Lower leg skin (tissue), 4 donors: ENCODE measurements around the gene SPIRE1. TPM values are rescaled to one million over a fixed set of nuclear protein-coding genes. Genes with fewer than 3 reads are reported as not detected.
"Not testable (repeated sequence)": the region's sequence is repeated elsewhere in the genome, so short reads cannot be mapped to it uniquely, and the experiment has no call there.

Experiments
- DNase-seq, 2 donors: peaks; one replicate each; pipeline ENCODE4 v3.0.0-alpha.2; 2019; ENCODE audit warnings: low spot score in 2 of 2
- H3K4me3 ChIP-seq: fragments of 200-600 bp; sonication (generic); 2 replicates; pipeline ENCODE4 v1.5.1; 2017; ENCODE audit warnings: mild to moderate bottlenecking, low read depth; ENCODE audit not compliant: poor library complexity, severe bottlenecking
- POLR2A ChIP-seq, 2 donors: fragments of 450-650 bp; IDR thresholded peaks; one replicate each; pipeline ENCODE4 v1.6.1; 2016 to 2017; ENCODE audit warnings: antibody characterized with exemption in 2 of 2, mild to moderate bottlenecking in 1 of 2, moderate library complexity in 1 of 2
- WGBS, 2 donors: methylation state at CpG; one replicate each; pipeline ENCODE4 v1.1.5; 2018; 5-methylcytosine and 5-hydroxymethylcytosine counted together
- intact Hi-C: fragments of 100-400 bp; cut with DNase I; formaldehyde crosslinking; loops from one replicate; pipeline ENCODE4 v1.15.0; 2023; ENCODE audit warnings: low total_unique reads
- total RNA-seq, 4 donors: library from RNA; depleted of rRNA; stranded (reverse); fragments of >200 nt; gene quantifications; one replicate each; pipeline ENCODE4 v1.1.0, GENCODE V29; 2016
- TF ChIP-seq, protein P1 (sequence below), 3 donors: fragments of 450-650 bp; IDR thresholded peaks; one replicate each; pipeline ENCODE4 v1.5.1; 2016; ENCODE audit warnings: antibody characterized with exemption in 3 of 3, mild to moderate bottlenecking in 3 of 3, moderate library complexity in 2 of 3

SPIRE1 gene
- total RNA-seq, 4 donors from 2014 or later = 22.5 to 56.5 (median 38.3) TPM

DNA sequence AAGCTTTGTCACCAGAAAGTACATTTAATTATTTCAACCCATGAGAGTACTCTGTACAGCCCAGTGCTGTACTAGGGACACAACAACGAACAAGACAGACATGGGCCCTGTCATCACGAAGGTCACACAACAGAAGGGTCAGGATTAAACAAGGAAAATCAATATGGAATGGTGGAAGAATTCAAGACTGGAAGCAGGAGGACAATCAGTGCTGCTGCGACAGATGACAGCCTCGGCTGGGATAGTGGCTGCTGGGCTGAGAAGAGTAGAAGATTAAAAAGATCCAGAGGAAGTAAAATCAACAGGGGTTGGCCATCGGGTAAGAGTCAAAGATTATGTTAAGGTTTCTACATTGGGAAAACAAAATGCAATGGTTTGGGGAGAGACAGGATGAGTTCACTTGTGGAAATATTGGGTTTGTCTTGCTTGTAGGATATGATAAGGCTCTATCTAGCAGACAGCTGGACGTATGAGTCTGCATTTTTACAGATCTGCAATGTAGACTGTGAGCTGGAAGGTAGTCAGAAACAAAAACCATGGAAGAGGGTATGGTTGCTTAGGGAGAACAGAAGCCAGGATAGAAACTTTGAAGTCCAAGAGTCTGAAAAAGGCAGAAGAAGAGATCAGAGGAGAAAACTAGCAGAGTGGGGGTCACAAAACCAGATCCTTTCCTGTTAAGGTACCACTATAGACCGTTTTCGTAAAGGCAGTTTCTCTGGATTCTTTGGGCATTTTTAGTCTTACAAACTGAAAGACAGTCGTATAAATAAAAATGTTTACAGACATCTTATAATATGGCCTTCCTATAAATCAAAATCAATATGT, 166.1 kb downstream of the SPIRE1 start:
- DNase-seq = no peak
- intact Hi-C loops = no loop called here
- TF ChIP-seq, protein P1, sequence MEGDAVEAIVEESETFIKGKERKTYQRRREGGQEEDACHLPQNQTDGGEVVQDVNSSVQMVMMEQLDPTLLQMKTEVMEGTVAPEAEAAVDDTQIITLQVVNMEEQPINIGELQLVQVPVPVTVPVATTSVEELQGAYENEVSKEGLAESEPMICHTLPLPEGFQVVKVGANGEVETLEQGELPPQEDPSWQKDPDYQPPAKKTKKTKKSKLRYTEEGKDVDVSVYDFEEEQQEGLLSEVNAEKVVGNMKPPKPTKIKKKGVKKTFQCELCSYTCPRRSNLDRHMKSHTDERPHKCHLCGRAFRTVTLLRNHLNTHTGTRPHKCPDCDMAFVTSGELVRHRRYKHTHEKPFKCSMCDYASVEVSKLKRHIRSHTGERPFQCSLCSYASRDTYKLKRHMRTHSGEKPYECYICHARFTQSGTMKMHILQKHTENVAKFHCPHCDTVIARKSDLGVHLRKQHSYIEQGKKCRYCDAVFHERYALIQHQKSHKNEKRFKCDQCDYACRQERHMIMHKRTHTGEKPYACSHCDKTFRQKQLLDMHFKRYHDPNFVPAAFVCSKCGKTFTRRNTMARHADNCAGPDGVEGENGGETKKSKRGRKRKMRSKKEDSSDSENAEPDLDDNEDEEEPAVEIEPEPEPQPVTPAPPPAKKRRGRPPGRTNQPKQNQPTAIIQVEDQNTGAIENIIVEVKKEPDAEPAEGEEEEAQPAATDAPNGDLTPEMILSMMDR (IDR thresholded peaks at IDR 0.05) = no peak
- no peak for TF ChIP-seq POLR2A (IDR thresholded peaks at IDR 0.05)
- 93% methylated on average over 9 of the region's 9 CpGs for WGBS, 2 donors
- no peak overlapping the region for H3K4me3 ChIP-seq

DNA sequence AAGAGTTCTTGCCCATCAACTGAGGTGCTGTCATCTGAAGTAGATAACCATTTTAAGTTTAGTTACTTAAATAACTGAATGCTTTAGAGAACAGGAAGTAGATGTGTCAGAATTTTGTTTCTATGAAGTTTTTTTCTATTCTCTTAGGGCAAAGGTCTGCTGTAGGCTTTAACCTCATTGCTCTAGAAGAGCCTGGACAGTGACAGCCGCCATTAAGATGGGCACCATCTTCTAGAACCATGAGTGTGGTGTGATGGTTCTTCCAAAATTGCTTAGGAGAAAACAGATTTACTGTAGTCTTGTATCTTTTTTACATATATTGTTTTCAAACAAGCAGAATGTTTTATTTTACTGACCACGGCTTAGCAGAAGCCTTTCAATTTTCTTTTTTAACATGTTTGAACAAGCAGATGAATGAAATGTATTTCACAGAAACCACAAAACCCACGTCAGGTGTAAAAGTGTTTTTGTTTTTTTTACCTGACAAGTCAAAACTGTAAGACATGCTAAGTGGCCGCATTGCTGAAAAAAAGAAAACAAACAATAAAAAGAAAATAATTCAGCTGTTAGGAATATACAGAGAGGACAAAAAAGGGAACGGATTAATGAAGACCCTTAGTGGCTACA, 172.3 kb downstream of the SPIRE1 start:
- DNase-seq = no peak
- TF ChIP-seq, protein P1 (IDR thresholded peaks at IDR 0.05) = no peak
- no peak for TF ChIP-seq POLR2A (IDR thresholded peaks at IDR 0.05)
- no peak overlapping the region for H3K4me3 ChIP-seq
- WGBS, 2 donors = 82 to 86% methylated on average over 5 of the region's 5 CpGs
- intact Hi-C loops = no loop called here

DNA sequence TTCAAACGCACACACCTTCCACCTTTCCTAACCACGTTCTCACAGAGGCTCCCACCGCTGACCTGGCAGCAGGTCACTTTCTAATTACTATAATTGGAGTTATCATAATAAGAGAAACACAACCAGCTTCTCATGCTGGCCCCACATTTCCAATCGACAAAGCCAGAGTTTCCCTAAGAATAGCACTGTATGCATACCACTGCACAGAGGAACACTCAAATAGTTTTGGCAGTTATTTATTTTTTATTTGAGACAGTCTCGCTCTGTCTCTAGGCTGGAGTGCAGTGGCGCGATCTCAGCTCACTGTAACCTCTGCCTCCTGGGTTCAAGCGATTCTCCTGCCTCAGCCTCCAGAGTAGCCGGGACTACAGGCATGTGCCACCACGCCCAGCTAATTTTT, 176.0 kb downstream of the SPIRE1 start:
- H3K4me3 ChIP-seq, DNase-seq, intact Hi-C loops: not testable (repeated sequence)
- 92 to 94% methylated on average over 10 of the region's 10 CpGs for WGBS, 2 donors

DNA sequence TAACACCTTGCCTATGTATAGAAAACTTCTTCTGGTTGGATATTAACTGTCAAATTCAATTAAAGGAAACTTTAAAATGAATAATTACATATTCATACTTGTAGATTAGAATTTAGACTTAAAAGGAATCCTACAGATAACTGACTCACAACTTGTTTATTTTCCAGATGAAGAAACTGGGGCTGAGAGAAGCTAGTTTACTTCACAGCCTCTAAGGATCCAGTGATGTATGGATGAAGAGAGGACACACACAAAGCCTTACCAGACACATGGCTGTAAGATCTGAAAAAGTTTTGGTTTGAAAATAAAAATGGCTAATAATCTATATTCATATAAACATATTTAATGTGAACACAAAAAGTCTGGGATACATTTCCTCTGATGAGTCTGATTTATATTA, 177.9 kb downstream of the SPIRE1 start:
- H3K4me3 ChIP-seq = no peak overlapping the region
- TF ChIP-seq POLR2A (IDR thresholded peaks at IDR 0.05) = no peak
- TF ChIP-seq, protein P1 (IDR thresholded peaks at IDR 0.05) = no peak
- intact Hi-C loops = no loop called here
- no peak for DNase-seq

DNA sequence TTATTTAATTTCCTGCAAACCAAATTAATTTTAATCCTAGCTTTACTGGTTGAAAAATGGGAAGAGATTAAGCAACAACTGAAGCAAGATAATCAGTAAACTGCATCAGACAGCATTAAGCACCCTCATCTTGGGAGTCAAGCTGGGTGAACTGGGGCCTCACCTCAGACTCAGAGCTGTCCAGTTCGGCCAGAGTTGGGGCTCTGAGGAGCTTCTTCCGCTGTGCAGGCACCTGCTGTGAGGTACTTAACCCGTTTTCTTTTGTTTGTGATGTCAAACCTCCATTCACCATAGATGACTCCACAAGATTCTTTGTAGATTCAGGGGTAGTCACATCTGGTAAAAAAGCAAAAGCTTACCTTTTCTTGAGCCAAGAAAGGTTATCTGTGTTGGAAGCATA, 178.4 kb downstream of the SPIRE1 start:
- TF ChIP-seq POLR2A (IDR thresholded peaks at IDR 0.05) = no peak
- TF ChIP-seq, protein P1 (IDR thresholded peaks at IDR 0.05) = no peak
- 92% methylated on average over 3 of the region's 3 CpGs for WGBS, 2 donors
- no peak for DNase-seq
- H3K4me3 ChIP-seq = no peak overlapping the region
- intact Hi-C loops = no loop called here

DNA sequence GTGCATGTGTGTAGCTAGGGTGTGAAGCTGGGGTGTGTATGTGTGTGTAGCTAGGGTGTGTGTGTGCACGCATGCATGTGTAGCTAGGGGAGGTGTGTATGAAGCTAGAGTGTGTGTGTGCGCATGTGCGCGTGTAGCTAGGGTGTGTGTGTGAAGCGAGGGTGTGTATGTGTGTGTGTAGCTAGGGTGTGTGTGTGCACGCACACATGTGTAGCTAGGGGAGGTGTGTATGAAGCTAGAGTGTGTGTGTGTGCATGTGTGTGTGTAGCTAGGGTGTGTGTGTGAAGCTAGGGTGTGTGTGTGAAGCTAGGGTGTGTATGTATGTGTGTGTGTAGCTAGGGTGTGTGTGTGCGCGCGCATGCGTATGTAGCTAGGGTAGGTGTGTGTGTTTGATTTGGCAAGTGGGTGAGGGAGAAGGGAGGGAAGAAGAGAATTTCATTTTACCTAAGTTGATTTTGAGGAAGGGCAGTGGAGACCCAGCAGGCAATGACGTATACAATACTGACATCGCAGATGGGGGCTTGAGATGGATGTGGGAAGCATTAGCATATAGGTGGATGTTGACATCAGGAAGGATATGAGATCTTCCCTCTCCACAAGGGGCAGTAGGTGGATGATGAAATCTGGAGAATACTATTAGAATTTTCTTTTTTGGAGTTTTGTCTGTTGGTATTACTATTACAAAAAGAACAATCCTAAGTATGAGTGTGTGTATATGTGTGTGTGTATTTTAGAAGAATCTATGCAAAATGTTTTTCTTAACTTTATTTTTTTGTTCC, 179.4 kb downstream of the SPIRE1 start:
- TF ChIP-seq POLR2A (IDR thresholded peaks at IDR 0.05) = no peak
- TF ChIP-seq, protein P1 (IDR thresholded peaks at IDR 0.05) = no peak
- intact Hi-C loops = no loop called here
- WGBS, 2 donors = 94% methylated on average over 12 of the region's 12 CpGs
- H3K4me3 ChIP-seq = no peak overlapping the region
- DNase-seq = no peak
